ENCODE results near the gene SERAC1.

Gene SERAC1

DNA sequence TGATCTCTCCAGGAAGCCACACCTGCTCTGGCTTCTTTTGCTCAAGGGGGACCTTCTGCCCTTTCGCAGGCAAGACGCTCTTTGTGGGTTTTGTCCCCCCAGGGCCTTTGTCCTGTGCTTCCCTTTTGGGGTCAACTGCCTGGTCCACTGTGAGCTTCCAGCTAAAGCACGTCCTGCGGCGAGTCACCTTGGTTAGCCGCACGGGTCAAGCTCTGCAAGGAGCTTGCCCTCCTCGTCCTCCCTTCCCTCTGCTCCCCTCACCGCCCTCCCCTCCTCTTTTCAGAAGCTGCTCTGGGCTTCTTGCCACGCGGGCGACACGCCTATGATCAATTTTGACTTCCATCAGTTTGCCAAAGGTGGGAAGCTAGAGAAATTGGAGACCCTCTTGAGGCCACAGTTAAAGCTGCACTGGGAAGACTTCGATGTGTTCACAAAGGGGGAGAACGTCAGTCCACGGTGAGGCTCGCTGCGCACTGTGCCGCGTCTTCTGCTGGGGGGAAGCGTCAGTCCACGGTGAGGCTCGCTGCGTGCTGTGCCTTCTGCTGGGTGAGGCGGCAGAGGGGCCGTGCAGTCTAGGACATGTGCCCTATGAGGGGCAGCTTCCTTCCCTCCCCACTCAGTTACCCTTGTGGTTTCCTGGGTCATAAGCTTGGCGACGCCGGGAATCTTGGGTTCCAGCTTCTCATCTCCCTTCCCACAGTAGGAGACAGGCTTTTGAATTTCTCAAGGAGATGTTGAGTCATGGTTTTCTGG is 106.2 kb downstream of the SERAC1 start:
- H2BK5ac ChIP-seq (ENCODE audit: low read length) = no peak overlapping the region
- no peak overlapping the region for H3K27ac ChIP-seq (ENCODE audit: low read depth, low read length)
- no peaks in the 10 kb centered on the region for H3K4me1 ChIP-seq (ENCODE audit: control insufficient read depth, low read depth, low read length)
- no peak overlapping the region for H4K8ac ChIP-seq (ENCODE audit: low read depth, low read length)
- no peak for DNase-seq
- H3K27me3 ChIP-seq (ENCODE audit: insufficient read depth, low read length, poor library complexity) = no peaks in the 10 kb centered on the region
- no peak overlapping the region for H4K5ac ChIP-seq (ENCODE audit: low read length)
- no peak overlapping the region for H2BK15ac ChIP-seq (replicated peaks; ENCODE audit: low read depth)
- H3K56ac ChIP-seq (ENCODE audit: low read length) = no peak overlapping the region
- H3K9ac ChIP-seq (ENCODE audit: low read length) = no peak overlapping the region
- no peak overlapping the region for H2BK120ac ChIP-seq (ENCODE audit: low read depth, low read length)
- no peaks in the 10 kb centered on the region for H3K79me2 ChIP-seq (ENCODE audit: control insufficient read depth, insufficient read depth, low read length)
- no peak overlapping the region for H2AK5ac ChIP-seq (ENCODE audit: low read length)
- H3K79me1 ChIP-seq (ENCODE audit: low read length) = no peaks in the 10 kb centered on the region
- no CpG with 5 or more reads among the region's 29 CpGs for WGBS (ENCODE audit: extremely low coverage, insufficient coverage, low lambda C conversion rate)
- no peak overlapping the region for H3K4me3 ChIP-seq (ENCODE audit: low read length)
- no peak overlapping the region for H3K4ac ChIP-seq (ENCODE audit: low read depth, low read length)
- H3K4me2 ChIP-seq (ENCODE audit: low read length) = no peak overlapping the region
- H3K23ac ChIP-seq (ENCODE audit: low read length) = no peak overlapping the region
- no peak overlapping the region for H3K18ac ChIP-seq (ENCODE audit: low read length)
- H3K36me3 ChIP-seq (ENCODE audit: control insufficient read depth, insufficient read depth, low read length) = no peaks in the 10 kb centered on the region

DNA sequence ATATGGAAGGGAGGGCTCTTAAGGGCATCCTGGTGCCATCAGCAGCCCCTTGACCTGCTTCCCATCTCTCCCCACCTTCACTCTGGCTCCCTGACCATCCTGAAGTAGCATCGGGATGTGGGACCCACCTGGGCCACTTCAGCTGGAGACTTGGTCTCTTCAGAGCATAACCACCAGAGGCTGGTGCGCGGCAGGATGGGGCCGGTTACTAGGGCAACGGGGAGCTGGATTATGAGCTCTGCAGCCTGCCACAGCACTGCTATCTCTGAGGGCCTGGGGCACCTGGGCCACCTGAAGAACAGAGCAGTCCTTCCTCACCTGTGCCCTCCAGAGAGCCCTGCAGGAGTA is 106.7 kb downstream of the SERAC1 start:
- Histone ChIP-seq H2BK15ac (replicated peaks; ENCODE audit: low read depth) (no peak overlapping the region), H3K18ac (ENCODE audit: low read length) (no peak overlapping the region), H3K4me2 (ENCODE audit: low read length) (no peak overlapping the region), H3K4ac (ENCODE audit: low read depth, low read length) (no peak overlapping the region), H3K79me2 (ENCODE audit: control insufficient read depth, insufficient read depth, low read length) (no peaks in the 10 kb centered on the region), H4K8ac (ENCODE audit: low read depth, low read length) (no peak overlapping the region), H3K79me1 (ENCODE audit: low read length) (no peaks in the 10 kb centered on the region), H3K9ac (ENCODE audit: low read length) (no peak overlapping the region), H3K27ac (ENCODE audit: low read depth, low read length) (no peak overlapping the region), H3K56ac (ENCODE audit: low read length) (no peak overlapping the region), H2BK5ac (ENCODE audit: low read length) (no peak overlapping the region), H3K4me1 (ENCODE audit: control insufficient read depth, low read depth, low read length) (no peaks in the 10 kb centered on the region), H4K5ac (ENCODE audit: low read length) (no peak overlapping the region), H3K36me3 (ENCODE audit: control insufficient read depth, insufficient read depth, low read length) (no peaks in the 10 kb centered on the region), H3K4me3 (ENCODE audit: low read length) (no peak overlapping the region), H3K27me3 (ENCODE audit: insufficient read depth, low read length, poor library complexity) (no peaks in the 10 kb centered on the region), H3K23ac (ENCODE audit: low read length) (no peak overlapping the region), H2AK5ac (ENCODE audit: low read length) (no peak overlapping the region), H2BK120ac (ENCODE audit: low read depth, low read length) (no peak overlapping the region)
- no CpG with 5 or more reads among the region's 5 CpGs for WGBS (ENCODE audit: extremely low coverage, insufficient coverage, low lambda C conversion rate)
- DNase-seq = no peak

DNA sequence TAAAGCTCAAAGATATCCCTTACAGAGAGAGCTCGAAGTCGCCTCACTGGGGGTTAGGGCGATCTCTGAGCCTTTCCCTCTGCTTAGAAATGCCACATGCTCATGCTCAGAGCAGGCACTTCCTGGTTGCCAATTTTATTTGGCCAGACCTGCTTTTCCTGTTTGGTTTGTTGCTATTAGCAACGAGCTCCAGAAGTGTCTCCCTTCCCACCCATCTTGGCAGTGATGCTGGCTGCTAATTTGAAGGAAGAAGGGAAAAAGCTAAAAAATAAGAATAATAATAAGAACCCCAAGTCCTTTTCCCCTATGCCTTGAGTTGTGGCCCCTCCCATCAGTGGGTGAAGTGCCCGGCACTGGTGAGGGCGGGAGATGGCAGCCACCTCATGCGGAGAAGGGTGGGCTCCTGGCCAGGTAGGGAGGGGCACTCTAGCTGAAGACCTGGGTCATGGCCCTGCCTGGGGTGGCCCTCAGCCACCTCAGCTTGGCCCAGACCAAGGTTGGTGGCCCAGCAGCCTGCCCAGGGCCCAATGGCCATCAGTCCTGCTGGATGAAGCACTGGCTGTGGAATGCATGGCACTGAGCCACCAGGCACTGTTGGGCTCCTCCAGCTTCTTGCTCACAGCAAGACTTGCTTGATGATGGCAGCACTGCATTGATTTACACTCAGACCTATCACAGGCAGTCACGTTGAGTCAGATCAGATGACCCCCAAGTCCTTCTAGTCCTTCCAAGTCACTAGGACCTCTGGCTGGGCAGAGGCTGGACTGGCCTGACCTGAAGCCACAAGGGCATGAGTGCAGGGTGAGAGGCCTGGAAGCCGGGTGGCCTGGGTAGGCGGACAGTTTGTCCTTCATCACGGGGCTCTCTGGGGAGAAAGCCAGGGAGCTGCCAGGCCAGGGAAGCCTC is 107.4 kb downstream of the SERAC1 start:
- peak; percentile 91 for DNase-seq

More for the DNA sequence above, 107.4 kb downstream of the SERAC1 start:
- H3K4me3 ChIP-seq (ENCODE audit: low read length) = no peak overlapping the region
- H4K5ac ChIP-seq (ENCODE audit: low read length) = no peak overlapping the region
- H3K27ac ChIP-seq (ENCODE audit: low read depth, low read length) = no peak overlapping the region
- H2BK120ac ChIP-seq (ENCODE audit: low read depth, low read length) = no peak overlapping the region
- no peaks in the 10 kb centered on the region for H3K27me3 ChIP-seq (ENCODE audit: insufficient read depth, low read length, poor library complexity)
- H3K79me2 ChIP-seq (ENCODE audit: control insufficient read depth, insufficient read depth, low read length) = no peaks in the 10 kb centered on the region
- no peak overlapping the region for H3K18ac ChIP-seq (ENCODE audit: low read length)
- no peaks in the 10 kb centered on the region for H3K79me1 ChIP-seq (ENCODE audit: low read length)
- no peak overlapping the region for H2BK15ac ChIP-seq (replicated peaks; ENCODE audit: low read depth)
- no peak overlapping the region for H2AK5ac ChIP-seq (ENCODE audit: low read length)
- H3K4me1 ChIP-seq (ENCODE audit: control insufficient read depth, low read depth, low read length) = no peaks in the 10 kb centered on the region
- no peaks in the 10 kb centered on the region for H3K36me3 ChIP-seq (ENCODE audit: control insufficient read depth, insufficient read depth, low read length)
- H4K8ac ChIP-seq (ENCODE audit: low read depth, low read length) = no peak overlapping the region
- H2BK5ac ChIP-seq (ENCODE audit: low read length) = no peak overlapping the region
- no peak overlapping the region for H3K9ac ChIP-seq (ENCODE audit: low read length)
- WGBS (ENCODE audit: extremely low coverage, insufficient coverage, low lambda C conversion rate) = no CpG with 5 or more reads among the region's 11 CpGs
- H3K23ac ChIP-seq (ENCODE audit: low read length) = no peak overlapping the region
- no peak overlapping the region for H3K56ac ChIP-seq (ENCODE audit: low read length)
- H3K4me2 ChIP-seq (ENCODE audit: low read length) = no peak overlapping the region
- H3K4ac ChIP-seq (ENCODE audit: low read depth, low read length) = no peak overlapping the region

Measured in mesendoderm (in vitro differentiated cells).